ENCODE results near the gene HTT-AS. TPM values are rescaled to one million over a fixed set of nuclear protein-coding genes. Genes with fewer than 3 reads are reported as not detected.

Gene HTT-AS
- total RNA-seq, 1 donor from 2014 or later, result not detected

- H3K27me3 Mint-ChIP-seq (ENCODE audit: unreplicated experiment), result peaks cover 4% of the 10 kb centered on the region
- TF ChIP-seq CTCF (IDR thresholded peaks at IDR 0.05; ENCODE audit: unreplicated experiment), result no peak
- no peaks in the 10 kb centered on the region for H3K9me3 Mint-ChIP-seq (ENCODE audit: unreplicated experiment)
- H3K4me3 Mint-ChIP-seq (ENCODE audit: unreplicated experiment), result no peak overlapping the region
- DNase-seq (ENCODE audit: low spot score), result no peak
- H3K4me1 Mint-ChIP-seq (ENCODE audit: unreplicated experiment), result no peaks in the 10 kb centered on the region
- H3K36me3 Mint-ChIP-seq (ENCODE audit: low read depth, unreplicated experiment), result no peaks in the 10 kb centered on the region
- no peak overlapping the region for H3K27ac Mint-ChIP-seq (ENCODE audit: unreplicated experiment)
Measured at GRCh38 chr4:3016961-3017360, 57.4 kb downstream of the HTT-AS start.

- Mint-ChIP-seq H3K4me3 (ENCODE audit: unreplicated experiment) (no peak overlapping the region), H3K27me3 (ENCODE audit: unreplicated experiment) (peaks cover 3% of the 10 kb centered on the region), H3K27ac (ENCODE audit: unreplicated experiment) (peak overlapping the region; percentile 4), H3K4me1 (ENCODE audit: unreplicated experiment) (no peaks in the 10 kb centered on the region), H3K36me3 (ENCODE audit: low read depth, unreplicated experiment) (no peaks in the 10 kb centered on the region), H3K9me3 (ENCODE audit: unreplicated experiment) (no peaks in the 10 kb centered on the region)
- no peak for DNase-seq (ENCODE audit: low spot score)
- TF ChIP-seq CTCF (IDR thresholded peaks at IDR 0.05; ENCODE audit: unreplicated experiment), result no peak
Measured at GRCh38 chr4:3013839-3014350, 60.4 kb downstream of the HTT-AS start.

Other genes starting within 250 kb of the HTT-AS start
- 337 TPM for gene ADD1, start 230.7 kb downstream of the HTT-AS start, total RNA-seq (ENCODE audit: unreplicated experiment)
- 22.9 TPM for gene NOP14, start 111.1 kb downstream of the HTT-AS start, total RNA-seq (ENCODE audit: unreplicated experiment)
- 5.9 TPM for gene GRK4, start 111.0 kb downstream of the HTT-AS start, total RNA-seq (ENCODE audit: unreplicated experiment)
- 62.4 TPM for gene HTT, start 143 bp upstream of the HTT-AS start, total RNA-seq (ENCODE audit: unreplicated experiment)
- 0.97 TPM for gene MSANTD1, start 174.6 kb upstream of the HTT-AS start, total RNA-seq (ENCODE audit: unreplicated experiment)
- 116 TPM for gene RGS12, start 218.5 kb upstream of the HTT-AS start, total RNA-seq (ENCODE audit: unreplicated experiment)